ENCODE measurements around the gene SMAD7.

SMAD7 gene

GRCh38 chr18:48914581-48915251 is 36.0 kb downstream of the SMAD7 start:
- no peak for DNase-seq

GRCh38 chr18:48913775-48914174 is 37.0 kb downstream of the SMAD7 start:
- no peak for DNase-seq

- peak; percentile 42 for DNase-seq
These were observed 37.6 kb downstream of the SMAD7 start for GRCh38 chr18:48913201-48913600.

GRCh38 chr18:48910972-48911545 is 39.7 kb downstream of the SMAD7 start:
- no peak for DNase-seq

- DNase-seq: no peak
These were observed 41.0 kb downstream of the SMAD7 start for GRCh38 chr18:48909721-48910120.

GRCh38 chr18:48908916-48909315 is 41.8 kb downstream of the SMAD7 start:
- no peak for DNase-seq

GRCh38 chr18:48905513-48905912 is 45.3 kb downstream of the SMAD7 start:
- no peak for DNase-seq

- DNase-seq: no peak
These were observed 45.8 kb downstream of the SMAD7 start for GRCh38 chr18:48904847-48905394.

- DNase-seq: no peak
These were observed 46.7 kb downstream of the SMAD7 start for GRCh38 chr18:48904091-48904490.

- DNase-seq: no peak
These were observed 47.7 kb downstream of the SMAD7 start for GRCh38 chr18:48902856-48903601.

GRCh38 chr18:48902023-48902855 is 48.5 kb downstream of the SMAD7 start:
- DNase-seq: no peak

- DNase-seq: no peak
These were observed 49.4 kb downstream of the SMAD7 start for GRCh38 chr18:48901145-48902022.

GRCh38 chr18:48900469-48900868 is 50.3 kb downstream of the SMAD7 start:
- DNase-seq: no peak

GRCh38 chr18:48899558-48900174 is 51.1 kb downstream of the SMAD7 start:
- no peak for DNase-seq

GRCh38 chr18:48898521-48898920 is 52.2 kb downstream of the SMAD7 start:
- no peak for DNase-seq

- DNase-seq: no peak
These were observed 53.2 kb downstream of the SMAD7 start for GRCh38 chr18:48897531-48897930.

GRCh38 chr18:48896875-48897511 is 53.8 kb downstream of the SMAD7 start:
- no peak for DNase-seq

- DNase-seq: no peak
These were observed 54.4 kb downstream of the SMAD7 start for GRCh38 chr18:48896326-48896874.

GRCh38 chr18:48894799-48895346 is 55.9 kb downstream of the SMAD7 start:
- no peak for DNase-seq
